Fibroblast of pulmonary artery (primary cell): Measurements from ENCODE around the gene HRH4.
A peak's percentile ranks its signal among the peaks of the same experiment; 100 is the strongest.

Source experiments
- DNase-seq: peaks from one replicate; pipeline ENCODE4 v3.0.0-alpha.2; 2010; ENCODE audit warnings: low read depth
- H3K4me3 ChIP-seq: replicated peaks from 2 replicates; pipeline ENCODE4 v1.5.1; 2011; ENCODE audit warnings: low read depth, mild to moderate bottlenecking, control low read depth, low read length, moderate library complexity
- TF ChIP-seq, protein P1 (sequence below): IDR thresholded peaks from 2 replicates; pipeline ENCODE4 v1.5.1; 2011; ENCODE audit warnings: mild to moderate bottlenecking, control low read depth, low read length, inconsistent platforms; ENCODE audit errors: missing control alignments

HRH4 gene, protein sequence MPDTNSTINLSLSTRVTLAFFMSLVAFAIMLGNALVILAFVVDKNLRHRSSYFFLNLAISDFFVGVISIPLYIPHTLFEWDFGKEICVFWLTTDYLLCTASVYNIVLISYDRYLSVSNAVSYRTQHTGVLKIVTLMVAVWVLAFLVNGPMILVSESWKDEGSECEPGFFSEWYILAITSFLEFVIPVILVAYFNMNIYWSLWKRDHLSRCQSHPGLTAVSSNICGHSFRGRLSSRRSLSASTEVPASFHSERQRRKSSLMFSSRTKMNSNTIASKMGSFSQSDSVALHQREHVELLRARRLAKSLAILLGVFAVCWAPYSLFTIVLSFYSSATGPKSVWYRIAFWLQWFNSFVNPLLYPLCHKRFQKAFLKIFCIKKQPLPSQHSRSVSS

DNA sequence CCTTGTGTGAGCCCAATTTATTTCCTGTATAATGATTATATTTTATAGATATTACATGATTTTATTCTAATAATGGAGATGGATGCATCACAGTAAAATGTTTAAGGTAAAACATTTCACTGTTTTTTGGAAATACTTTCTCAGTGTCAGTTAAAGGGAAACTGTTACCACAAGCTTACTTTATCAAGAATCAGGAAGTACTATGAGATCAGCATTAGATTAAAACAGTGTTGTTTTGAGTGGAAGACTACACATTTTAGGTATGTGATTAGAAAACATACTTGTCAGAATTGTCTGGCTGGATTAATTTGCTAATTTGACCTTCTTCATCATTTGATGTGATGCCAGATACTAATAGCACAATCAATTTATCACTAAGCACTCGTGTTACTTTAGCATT lies at the start of gene HRH4:
Gene HRH4 (plus strand): TSS at position 250 of the 400 bp plus-strand sequence. CDS start 92 bp downstream, at position 342.
- no peak for DNase-seq
- H3K4me3 ChIP-seq: no peak within 1 kb of the TSS
- TF ChIP-seq, protein P1, sequence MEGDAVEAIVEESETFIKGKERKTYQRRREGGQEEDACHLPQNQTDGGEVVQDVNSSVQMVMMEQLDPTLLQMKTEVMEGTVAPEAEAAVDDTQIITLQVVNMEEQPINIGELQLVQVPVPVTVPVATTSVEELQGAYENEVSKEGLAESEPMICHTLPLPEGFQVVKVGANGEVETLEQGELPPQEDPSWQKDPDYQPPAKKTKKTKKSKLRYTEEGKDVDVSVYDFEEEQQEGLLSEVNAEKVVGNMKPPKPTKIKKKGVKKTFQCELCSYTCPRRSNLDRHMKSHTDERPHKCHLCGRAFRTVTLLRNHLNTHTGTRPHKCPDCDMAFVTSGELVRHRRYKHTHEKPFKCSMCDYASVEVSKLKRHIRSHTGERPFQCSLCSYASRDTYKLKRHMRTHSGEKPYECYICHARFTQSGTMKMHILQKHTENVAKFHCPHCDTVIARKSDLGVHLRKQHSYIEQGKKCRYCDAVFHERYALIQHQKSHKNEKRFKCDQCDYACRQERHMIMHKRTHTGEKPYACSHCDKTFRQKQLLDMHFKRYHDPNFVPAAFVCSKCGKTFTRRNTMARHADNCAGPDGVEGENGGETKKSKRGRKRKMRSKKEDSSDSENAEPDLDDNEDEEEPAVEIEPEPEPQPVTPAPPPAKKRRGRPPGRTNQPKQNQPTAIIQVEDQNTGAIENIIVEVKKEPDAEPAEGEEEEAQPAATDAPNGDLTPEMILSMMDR: no peak

DNA sequence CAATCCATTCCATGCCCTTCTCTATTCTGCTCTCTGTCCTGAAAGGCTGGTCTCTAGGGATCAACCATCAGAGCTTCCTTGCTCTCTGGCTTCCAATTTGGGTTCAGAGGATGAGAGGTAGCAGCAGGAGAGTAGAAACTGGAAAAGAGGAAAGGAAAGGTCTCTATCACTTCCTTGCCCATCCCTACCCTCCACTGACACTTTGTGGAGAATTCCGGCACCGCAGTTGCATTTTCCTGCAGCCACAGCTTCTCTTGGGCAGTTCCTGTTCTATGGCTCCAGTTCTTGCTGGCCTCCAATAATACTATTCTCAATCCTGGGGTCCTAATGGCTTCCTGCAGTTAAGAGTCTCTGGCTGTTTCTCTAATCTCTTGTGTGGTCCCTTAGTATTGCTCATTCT lies 47.3 kb upstream of the HRH4 start:
- TF ChIP-seq, protein P1: peak; percentile 28
- no peak for DNase-seq

DNA sequence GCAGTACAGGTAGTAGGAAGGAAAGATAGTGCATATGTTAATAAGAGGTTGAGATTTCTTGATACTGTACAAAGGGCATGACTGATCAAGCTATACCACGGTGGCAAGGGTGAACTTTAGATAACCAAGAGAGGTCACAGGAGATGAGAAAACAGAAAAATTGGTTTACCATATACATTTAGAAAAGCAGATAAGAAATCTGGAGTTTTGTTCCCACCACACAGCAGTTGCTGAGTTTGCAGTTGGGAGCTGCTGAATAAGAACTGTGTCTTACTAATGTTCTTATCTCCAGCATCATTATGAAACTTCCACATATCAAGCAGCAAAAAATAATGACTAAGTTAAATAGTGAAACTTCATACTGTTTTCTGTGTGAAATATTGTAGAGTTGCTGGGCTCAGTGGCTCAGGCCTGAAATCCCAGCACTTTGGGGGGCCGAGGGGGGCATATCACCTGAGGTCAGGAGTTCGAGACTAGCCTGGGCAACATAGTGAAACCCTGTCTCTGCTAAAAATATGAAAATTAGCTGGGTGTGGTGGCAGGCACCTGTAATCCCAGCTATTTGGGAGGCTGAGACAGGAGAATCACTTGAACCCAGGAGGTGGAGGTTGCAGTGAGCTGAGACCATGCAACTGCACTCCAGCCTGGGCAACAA lies 46.0 kb upstream of the HRH4 start:
- TF ChIP-seq, protein P1: no peak
- no peak overlapping the region for H3K4me3 ChIP-seq
- DNase-seq: no peak

More for the DNA sequence above, 47.3 kb upstream of the HRH4 start:
- H3K4me3 ChIP-seq: no peak overlapping the region

DNA sequence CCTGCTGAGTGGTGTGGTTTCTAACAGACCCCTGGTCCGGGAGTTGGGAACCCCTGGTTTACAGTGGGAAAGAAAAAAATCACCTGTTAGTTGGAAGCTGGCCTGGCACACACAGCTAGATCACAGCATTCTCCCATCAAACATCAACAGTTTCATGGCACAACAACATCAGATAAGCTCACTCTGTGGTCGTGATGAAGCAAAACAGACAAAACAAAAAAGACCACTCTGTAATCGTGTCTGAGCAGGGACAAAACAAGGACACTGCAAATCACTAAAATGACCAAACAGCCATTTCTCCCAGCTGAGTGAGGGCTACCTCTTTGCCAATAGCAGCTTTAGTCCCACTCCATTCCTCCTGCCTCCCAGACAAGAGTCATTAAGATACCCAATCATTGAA lies 43.0 kb upstream of the HRH4 start:
- TF ChIP-seq, protein P1: no peak
- no peak for DNase-seq
- no peak overlapping the region for H3K4me3 ChIP-seq

DNA sequence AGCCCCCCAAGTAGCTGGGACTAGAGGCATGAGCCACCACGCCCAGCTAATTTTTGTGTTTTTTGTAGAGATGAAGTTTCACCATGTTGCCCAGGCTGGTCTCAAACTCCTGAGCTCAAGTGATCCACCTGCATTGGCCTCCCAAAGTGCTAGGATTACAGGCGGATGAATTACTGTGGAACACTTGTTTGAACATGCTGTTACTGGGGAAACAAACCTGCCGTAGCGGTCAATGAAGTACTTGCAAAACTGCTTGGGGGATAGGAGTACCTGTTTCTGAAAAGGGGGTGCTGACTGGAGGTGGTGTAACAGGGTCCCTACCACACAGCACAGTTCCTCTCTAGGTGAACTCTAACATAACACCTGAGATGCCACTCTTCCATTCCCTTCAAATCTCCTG lies 39.9 kb upstream of the HRH4 start:
- no peak overlapping the region for H3K4me3 ChIP-seq
- no peak for DNase-seq
- TF ChIP-seq, protein P1: no peak

DNA sequence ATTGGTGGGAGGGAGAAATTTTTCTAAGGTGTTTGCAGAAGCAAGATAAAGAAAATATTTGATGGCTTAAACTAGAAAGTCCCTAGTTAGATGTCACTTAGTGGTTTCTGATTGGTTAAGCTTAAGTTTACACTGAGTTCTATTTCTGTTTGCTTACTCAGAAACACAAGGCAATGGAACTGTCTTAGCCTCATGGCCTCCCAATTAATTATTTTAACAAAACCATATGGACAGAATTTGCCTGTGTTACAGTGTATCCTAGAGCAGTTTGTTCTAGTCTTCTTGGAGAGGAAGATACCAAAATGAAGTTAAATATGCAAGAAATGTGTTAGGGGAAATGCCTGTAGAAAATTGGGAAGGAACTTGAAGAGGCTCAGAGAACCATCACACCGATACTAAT lies 38.6 kb upstream of the HRH4 start:
- DNase-seq: peak; percentile 29
- H3K4me3 ChIP-seq: no peak overlapping the region
- TF ChIP-seq, protein P1: no peak

DNA sequence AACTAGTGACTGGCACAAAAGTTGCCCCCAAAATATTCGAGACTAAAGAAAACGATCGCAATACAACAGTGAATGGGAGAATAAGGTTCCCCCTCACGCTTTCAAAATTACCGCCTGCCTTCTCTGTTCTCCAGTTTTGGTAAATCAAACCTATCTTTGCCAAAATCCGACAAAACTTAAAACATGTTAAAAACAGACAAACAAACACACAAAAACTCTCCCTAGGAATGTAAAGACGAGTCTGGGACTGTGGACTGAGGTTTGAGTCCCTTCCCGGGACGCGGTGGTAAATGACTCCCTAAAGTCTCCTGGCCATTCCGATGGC lies 34.4 kb upstream of the HRH4 start:
- TF ChIP-seq, protein P1: no peak
- peak overlapping the region; percentile 75 for H3K4me3 ChIP-seq
- DNase-seq: no peak
